Cerebellar nuclear complex (tissue), 1 donor: Measurements from ENCODE around the gene ZHX3.
"Not testable (repeated sequence)": the region's sequence is repeated elsewhere in the genome, so short reads cannot be mapped to it uniquely, and the experiment has no call there.

Experiments used
- DNase-seq, 2 experiments: peaks; one replicate each; lab custom pipeline; 2025; lab: John Stamatoyannopoulos, UW

The ZHX3 gene

DNA sequence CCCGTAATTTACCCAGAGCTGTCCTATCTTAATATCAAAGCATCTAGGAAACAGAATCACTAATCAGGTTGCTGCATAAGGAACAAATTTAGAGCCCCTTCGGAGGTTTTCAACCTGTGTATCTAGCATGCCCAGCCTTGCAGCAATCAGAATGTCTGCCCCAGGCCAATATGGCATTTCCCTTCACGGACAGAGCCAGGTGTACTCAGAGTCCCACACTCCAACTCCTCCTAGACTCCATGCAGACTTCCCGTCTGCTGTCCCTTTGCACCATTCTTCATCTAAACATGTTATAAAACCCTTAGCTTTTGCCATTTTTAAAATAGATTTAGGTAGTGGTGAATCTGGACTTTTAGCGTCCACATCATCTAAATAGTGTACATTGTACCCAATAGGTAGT, 61.0 kb downstream of the ZHX3 start:
- DNase-seq: no peak

DNA sequence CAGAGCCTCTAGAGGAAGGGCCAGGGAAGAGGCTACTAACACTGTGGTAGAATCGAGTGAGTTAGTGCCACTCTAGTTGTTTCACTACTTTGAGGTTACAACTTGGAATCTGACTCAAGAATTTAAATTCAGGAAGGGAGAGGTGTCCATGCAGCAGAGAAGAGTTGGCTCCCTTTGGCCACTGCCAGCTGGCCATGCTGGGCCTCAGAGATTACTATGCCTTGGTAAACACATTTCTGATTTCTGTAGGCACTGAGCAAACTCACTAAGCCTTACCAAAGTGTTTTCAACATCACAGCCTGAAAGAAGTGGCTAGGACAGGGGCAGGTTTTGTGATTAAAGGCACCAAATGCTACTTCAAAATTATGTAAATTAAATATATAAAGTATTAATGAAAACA, 61.9 kb downstream of the ZHX3 start:
- DNase-seq: peak in 1 of 2 experiments; percentile 32

DNA sequence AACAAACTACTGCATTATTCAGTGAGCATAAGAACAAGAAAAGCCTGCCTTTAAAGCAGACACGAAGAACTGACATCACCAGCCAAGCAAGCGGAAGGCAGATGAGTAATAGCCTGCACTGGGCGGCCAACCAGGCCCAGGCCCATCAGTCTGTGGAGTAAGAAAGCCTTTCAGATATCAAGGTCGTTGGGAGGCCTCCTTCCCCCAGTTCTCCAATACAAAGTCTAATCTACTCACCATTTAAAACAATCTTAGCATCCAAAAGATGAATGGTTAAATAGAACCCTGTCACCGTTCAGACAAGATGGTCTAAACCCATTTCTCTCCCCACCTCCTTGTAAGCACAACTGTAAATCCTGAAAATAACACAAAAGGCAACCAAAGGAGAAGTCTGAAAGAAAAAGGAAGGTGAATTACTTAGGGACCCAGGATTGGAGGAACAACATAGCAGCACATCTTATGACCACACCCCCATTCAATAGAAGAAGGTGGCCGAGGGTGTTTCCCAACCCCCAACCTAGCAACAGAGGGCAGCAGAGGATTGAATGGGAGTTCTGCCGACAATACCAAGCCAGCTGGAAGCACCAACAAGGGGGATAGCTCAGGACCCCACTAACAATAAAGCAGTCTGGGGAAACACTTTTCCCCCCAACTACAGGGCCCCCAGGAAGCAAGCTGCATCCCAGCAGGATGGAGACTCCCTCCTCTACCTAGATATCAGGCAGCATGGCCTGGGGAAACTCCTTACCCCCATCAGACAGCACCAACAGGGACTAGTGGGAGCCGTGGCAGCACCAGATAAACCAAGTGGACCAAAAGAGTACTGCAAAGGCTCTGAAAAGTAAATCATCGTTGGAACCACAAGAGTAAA, 67.9 kb downstream of the ZHX3 start:
- DNase-seq: no peak

DNA sequence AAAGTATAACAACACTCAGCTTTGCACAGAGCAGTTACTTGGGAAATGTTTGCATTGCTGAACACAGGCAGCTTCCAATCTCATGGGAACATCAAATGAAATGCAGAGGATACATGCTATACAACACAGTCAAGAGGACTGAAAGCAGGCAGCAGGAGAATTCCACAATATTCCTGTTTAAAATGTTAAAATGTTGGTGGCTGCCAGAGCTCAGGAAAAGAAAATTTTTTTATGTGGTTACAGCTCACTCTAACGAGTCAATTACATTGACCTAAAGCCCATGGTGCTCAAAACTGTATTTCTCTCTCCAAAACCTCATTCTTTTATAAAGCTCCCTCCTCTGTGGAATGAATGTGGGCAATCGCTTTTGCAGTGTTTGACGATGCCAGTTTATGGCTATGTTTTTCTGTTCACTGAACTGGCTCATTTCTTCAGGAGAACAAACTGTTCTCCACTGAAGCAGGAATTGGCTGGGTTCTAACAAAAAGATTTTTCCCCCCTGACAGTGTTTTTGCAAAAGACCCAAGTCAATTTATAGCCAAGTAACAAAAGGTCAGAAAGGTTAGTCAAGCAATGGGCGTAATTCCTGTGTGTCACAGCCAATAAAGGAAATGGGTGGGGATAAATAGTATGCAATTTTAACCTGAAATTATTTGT, 69.0 kb downstream of the ZHX3 start:
- DNase-seq: peak in 1 of 2 experiments; percentile 63

DNA sequence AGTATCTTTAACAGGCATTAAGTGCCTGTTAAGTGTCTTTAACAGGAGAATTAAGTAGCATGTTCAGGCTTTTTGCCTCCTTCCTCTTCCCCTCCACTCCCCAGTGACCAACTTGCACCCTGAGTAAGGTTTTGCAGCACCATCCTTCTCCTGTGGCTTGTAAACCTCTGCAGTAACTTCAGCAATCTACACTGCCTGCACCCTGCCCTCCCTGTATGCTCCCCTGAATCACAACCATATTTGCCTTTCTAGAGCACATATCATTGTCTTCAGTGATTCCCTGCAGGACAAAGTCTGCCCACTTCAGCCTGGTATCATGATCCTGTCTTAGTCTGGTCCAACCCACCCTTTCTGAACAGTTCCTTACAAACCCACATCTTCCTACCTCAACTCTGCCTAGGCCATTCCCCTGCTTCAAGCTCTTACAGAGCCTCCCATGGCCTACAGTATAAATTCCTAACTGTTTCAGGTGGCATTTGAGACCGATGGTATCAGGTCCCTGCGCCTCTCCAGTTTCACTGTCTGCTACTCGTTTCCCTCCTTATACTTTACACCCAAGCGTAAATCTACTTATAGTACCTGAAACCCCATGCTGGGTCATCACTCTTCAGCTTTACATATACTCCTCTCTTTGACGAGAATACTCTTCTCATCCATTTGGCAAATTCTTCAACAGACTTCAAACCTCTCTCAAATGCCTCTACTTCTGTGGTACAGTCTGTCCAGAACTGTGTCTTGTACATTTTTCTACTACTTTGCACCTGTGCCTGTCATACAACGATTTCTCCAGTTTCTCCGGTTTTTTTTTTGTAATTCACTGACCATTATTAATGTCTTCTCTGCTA, 69.8 kb downstream of the ZHX3 start:
- DNase-seq: no peak

DNA sequence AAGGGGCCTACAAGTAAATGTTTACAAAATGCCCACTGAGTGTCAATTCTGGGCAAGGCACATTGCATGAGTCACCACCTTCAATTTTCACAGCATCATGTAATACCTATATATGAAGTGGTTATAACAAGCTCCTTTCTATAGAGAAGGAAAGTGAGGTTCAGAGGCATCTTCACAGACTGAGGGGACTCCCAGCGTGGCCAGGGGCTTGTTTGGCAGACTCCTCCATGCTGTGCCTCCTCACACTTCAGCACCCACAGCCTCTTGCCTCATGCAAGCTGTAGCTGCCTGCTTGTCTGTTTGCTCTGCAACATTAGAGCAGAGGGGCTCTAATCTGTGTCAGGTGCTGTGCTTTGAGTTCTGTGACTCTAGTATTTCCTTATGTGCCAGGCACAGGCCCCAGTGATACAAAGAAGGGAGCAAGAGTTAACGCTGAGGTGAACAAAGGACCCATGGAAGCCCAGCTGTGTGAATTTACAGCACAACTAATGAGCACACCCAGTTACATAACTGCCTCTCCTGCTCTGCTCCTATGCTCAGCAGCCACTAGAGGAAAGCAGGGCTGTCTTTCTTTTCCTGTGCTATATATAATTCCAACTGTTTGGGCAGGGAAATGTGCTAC, 72.3 kb downstream of the ZHX3 start:
- DNase-seq: peak; percentile 41 to 58

DNA sequence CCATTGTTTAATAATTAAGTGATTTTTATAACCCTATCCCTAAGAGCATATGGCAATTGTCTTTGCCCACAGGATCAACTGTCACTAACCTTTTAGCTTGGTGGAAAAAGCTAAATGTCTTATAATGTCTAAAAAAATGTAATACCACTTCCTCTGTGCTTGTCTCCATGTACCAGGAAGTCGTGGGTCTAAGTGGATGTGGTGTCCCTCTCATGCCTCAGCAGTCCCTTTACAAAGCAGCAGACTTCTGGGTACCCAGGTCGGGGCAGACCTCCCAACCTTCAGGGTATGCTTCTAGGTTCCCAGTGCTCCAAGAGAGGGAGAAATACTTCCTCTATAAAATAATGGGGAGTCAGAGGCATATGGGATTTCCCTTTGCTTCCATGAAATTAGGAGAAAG, 74.7 kb downstream of the ZHX3 start:
- no peak for DNase-seq

DNA sequence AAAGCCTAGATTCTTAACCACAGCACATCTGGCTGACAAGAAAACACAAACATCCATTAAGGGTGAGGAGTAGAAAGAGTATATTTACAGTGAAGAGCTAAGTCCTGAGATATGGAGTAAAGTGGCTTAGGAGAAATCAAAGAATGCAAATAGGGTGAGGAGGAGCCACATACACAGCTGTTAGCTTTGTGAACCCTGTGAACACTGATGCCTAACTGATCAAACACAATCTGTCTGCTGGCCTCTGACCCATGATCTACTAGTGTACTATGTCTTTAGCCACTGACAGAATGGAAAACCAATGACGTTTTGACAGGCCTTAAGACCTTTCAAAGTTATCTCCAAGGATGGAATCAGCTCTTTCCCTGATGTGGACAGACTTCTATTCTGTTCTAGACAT, 75.2 kb downstream of the ZHX3 start:
- no peak for DNase-seq

DNA sequence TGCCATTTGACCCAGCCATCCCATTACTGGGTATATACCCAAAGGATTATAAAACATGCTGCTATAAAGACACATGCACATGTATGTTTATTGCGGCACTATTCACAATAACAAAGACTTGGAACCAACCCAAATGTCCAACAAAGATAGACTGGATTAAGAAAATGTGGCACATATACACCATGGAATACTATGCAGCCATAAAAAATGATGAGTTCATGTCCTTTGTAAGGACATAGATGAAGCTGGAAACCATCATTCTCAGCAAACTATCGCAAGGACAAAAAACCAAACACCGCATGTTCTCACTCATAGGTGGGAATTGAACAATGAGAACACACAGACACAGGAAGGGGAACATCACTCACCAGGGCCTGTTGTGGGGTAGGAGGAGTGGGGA, 80.3 kb downstream of the ZHX3 start:
- not testable (repeated sequence) for DNase-seq

DNA sequence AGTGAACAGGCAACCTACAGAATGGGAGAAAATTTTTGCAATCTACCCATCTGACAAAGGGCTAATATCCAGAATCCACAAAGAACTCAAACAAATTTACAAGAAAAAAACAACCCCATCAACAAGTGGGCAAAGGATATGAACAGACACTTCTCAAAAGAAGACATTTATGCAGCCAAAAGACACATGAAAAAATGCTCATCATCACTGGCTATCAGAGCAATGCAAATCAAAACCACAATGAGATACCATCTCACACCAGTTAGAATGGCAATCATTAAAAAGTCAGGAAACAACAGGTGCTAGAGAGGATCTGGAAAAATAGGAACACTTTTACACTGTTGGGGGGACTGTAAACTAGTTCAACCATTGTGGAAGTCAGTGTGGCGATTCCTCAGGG, 80.7 kb downstream of the ZHX3 start:
- not testable (repeated sequence) for DNase-seq

DNA sequence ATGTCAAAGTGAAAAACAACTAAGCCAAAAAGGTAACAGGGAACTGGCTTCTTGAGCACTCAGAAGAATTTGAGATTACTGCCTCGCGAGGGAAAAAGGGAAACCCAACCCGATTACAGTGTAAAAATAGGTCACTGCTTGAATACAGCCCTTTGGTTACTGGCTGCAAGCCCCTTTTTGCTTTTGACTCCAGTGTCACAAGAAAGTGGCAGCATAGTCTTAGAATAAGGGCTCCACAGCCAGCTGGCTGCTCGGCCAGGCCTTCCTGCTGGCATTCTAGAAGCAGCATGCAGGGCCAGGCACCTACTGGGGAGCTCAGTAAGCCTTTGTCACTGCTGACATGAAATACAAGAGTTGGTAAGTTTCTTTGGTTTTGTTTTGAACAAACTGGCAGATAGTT, 83.0 kb downstream of the ZHX3 start:
- DNase-seq: peak; percentile 9 to 37

DNA sequence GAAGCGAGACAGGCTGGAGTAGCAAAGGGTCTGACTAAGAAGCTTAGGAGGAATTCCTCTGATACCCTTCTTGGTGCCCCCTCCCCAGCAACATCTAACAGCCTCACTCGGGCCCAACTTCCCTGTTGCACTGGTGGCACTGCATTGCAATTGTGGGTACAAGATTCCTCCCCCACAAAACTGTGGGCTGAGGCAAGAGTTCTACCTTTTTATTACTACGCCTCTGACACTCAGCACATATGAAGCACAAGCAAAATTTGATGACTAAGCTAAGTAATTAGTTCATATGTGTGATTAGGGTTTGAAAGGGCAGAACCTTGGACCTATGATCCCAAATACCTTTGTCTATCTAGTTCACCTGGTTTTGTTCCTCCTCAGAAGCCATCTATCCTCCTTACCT, 83.5 kb downstream of the ZHX3 start:
- no peak for DNase-seq

DNA sequence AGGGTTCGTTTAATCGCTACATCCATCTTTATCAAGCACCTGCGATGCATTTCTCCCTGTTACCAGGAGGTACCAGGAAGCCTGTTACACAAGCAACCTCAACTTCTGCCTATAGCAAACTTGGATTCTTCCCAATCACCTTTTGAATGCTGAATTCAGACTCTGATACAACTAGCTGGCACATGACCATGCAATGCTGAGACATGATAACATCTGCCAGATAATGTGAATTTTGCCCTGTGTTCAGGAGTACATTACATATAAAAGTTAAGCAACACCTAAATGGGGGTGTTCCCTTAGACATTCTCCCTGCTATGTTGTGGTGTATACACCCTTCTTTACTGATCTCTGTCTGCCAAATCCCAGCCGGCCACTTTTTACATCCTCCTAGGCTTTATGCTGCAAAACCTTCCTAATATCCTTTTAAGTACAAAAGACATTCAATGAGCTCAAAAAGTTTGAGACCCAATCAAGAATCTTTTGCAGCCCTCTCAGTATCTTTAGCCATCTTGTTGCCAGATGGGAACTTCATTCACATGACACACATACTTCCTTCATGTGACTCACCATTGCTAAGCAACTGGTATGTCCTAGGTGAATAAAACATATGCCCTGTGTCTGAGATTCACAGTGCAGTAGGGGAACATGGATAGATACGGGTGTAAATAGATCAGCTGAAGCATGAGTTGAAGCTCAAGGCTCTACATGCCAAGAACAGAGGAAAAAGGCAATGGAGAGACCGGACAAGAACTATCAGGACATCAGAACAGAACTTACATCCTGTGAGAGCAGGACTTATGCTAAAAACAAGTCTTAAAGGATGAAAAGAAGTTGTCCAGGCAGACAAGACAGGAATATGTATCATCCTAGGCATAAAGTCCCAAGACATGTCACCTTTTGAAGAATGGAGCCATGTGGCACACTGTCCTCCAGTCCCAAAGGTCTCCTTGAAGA, 84.3 kb downstream of the ZHX3 start:
- DNase-seq: no peak

DNA sequence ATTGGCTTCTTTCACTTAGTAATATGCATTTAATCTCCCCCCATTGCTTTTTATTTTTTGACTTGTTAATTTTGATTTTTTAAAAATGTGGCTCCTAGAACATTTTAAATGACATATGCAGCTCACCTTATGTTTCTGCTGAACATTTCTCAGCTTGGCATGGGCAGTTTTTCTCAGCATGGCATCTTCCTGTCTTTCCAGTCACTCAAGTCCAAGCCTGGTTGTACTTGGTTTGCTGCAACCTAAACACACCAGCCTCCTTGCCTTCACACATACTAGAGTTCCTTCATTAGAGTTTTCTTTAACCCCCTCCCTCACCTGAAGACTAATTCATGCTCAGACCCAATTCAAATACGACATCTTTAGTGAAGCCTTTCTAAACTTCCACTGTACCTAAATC, 86.4 kb downstream of the ZHX3 start:
- peak in 1 of 2 experiments; percentile 60 for DNase-seq

DNA sequence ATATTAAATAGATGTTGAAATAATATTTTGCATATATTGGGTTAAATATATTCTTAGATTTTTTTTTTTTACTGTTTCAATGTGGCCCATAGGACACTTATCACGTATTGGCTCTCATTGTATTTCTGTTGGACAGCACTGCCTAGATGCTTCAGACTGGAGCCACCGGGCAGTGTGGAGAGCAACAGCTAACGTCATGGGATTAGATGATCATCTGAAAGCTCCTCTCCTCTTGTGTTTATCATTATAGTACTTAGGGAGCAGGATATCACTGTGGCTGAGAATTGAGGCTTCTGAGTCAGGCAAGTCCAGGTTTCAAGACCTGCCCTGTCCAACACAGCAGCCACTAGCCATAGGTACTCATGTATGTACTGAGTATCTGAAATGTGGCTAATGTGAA, 87.4 kb downstream of the ZHX3 start:
- DNase-seq: no peak

DNA sequence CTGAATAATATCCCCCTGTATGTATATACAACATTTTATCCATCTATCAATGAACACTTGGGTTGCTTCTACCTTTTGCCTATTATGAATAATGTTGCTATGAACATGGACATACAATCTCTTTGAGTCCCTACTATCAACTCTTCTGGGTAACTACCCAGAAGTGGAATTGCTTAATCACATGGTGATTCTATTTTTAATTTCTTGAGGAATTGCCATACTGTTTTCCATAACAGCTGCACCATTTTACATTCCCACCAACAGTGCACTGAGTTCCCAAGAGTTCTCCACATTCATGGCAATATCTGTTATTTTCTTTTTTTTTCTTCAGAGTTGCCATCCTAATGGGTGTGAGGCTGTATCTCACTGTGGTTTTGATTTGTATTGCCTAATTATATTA, 88.3 kb downstream of the ZHX3 start:
- DNase-seq: no peak

DNA sequence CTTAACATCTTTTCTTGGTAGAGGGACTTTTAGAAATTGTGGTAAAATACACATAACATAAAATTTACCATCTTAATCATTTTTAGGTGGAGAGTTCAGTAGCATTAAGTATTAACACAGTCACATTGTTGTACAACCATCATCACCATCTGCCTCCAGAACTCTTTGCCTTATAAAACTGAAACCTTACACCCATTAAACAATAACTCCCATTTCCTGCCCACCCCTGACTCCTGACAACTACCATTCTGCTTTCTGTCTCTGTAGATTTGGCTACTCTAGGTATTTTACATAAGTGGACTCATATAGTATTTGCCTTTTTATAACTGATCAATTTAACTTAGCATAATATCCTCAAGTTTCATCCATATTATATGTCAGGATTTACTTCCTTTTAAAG, 88.7 kb downstream of the ZHX3 start:
- DNase-seq: no peak

DNA sequence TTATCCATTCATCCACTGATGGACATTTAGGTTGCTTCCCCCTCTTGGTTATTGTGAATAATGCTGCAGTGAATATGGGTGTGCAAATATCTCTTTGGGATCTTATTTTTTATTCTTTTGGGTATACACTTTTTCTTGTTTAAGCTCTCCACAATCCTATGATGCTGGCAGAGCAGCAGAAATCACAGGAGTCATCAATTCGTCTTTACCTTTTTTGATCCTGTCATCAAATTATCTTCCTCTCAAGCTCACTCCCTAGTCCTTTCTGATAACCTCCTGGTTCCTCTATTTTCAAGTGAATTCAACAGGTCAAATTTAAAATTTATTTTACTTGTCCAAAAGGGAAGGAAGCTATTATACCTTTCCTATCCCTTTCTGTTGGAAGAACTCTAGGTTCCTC, 91.1 kb downstream of the ZHX3 start:
- no peak for DNase-seq

DNA sequence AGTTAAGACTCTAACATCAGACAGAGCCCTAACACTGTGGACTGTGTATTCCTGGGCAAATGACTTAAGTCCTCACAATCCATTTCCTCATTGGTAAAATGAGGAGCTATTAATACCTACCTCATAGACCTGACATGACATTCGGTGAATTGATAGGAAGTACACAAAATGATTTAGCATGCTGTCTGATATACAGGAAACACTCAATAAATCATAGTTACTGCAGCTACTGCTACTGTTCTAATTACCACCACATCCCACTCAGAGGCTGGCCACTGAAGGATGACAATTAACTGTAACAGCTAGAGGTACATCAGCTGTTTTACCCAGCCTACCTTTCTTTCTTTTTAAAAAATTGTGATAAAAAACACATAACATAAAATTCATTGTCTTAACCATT, 92.4 kb downstream of the ZHX3 start:
- DNase-seq: no peak

DNA sequence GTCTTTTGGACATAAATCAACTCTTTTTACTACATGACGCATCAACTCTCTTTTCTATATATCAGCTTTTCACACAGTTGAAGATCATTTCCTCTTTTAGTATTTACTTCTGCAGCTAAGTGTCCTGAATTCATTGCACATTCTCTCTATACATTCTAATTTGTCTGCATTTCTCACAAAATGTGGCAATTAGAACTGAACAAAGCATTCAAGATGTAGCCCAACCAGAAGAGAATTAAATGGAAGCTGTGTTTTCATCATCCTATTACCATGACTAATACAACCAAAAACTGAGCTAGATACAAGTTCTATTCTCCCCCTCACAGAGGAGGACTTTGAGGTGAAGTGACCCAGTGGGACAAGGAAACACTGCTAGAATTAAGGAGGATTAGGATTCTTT, 93.2 kb downstream of the ZHX3 start:
- no peak for DNase-seq

DNA sequence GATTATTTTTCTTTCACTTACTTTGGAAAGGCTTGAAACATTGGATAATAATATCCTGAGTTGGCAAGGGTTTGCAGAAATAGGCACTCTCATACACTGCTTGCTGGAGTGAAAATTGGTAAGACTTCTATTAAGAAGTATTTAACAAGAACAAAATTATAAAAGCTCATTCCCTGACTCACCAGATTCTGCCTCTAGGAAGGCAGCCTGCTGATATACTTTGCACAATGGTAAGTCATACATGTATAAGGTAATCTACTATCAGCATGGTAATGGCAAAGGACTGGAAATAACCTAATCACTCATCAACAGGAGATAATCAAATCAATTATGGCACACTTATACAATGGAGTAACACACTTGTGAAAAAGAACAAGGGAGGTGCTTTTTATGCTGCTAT, 94.4 kb downstream of the ZHX3 start:
- no peak for DNase-seq
